Neural progenitor cell (in vitro differentiated cells): Measurements from ENCODE around the gene AHR.
A peak's percentile ranks its signal among the peaks of the same experiment; 100 is the strongest.

ENCODE experiments used
- CTCF ChIP-seq: fragments of 200-600 bp; sonication (generic); IDR thresholded peaks from 2 replicates; pipeline ENCODE4 v1.5.1; 2017; ENCODE audit warnings: antibody characterized with exemption, mild to moderate bottlenecking
- EZH2 ChIP-seq: fragments of 200-600 bp; sonication (generic); IDR thresholded peaks from 2 replicates; pipeline ENCODE4 v1.6.1; 2017; ENCODE audit warnings: antibody characterized with exemption, mild to moderate bottlenecking, moderate library complexity
- EZH2phosphoT487 ChIP-seq: fragments of 200-600 bp; sonication (generic); IDR thresholded peaks from 2 replicates; pipeline ENCODE4 v1.6.1; 2017; ENCODE audit warnings: antibody characterized with exemption

GRCh38 chr7:17299483-17299991 is 1.1 kb downstream of the AHR start:
- TF ChIP-seq CTCF (no peak), EZH2 (peak; percentile 1), EZH2phosphoT487 (no peak)
